ENCODE results near the gene TMEM79.

GRCh38 chr1:156337052-156337887 is 53.1 kb downstream of the TMEM79 start:
- TF ChIP-seq EZH2phosphoT487 (IDR thresholded peaks at IDR 0.05; ENCODE audit: low read depth) (no peak), CTCF (IDR thresholded peaks at IDR 0.05; ENCODE audit: low read depth, low read length) (no peak)

Data from OCI-LY3 (cell line).